MM.1S (cell line): ENCODE results near the gene ATP6AP1.

ENCODE experiments used
- EZH2phosphoT487 ChIP-seq: fragments of 300-600 bp; sonication (generic); IDR thresholded peaks from 2 replicates; pipeline ENCODE4 v1.6.1; 2018; ENCODE audit warnings: antibody characterized with exemption, low read length
- TF ChIP-seq, protein P1 (sequence below): fragments of 300-600 bp; sonication (generic); IDR thresholded peaks from 2 replicates; pipeline ENCODE4 v1.5.1; 2016; ENCODE audit warnings: antibody characterized with exemption, low read length, mixed read lengths

DNA sequence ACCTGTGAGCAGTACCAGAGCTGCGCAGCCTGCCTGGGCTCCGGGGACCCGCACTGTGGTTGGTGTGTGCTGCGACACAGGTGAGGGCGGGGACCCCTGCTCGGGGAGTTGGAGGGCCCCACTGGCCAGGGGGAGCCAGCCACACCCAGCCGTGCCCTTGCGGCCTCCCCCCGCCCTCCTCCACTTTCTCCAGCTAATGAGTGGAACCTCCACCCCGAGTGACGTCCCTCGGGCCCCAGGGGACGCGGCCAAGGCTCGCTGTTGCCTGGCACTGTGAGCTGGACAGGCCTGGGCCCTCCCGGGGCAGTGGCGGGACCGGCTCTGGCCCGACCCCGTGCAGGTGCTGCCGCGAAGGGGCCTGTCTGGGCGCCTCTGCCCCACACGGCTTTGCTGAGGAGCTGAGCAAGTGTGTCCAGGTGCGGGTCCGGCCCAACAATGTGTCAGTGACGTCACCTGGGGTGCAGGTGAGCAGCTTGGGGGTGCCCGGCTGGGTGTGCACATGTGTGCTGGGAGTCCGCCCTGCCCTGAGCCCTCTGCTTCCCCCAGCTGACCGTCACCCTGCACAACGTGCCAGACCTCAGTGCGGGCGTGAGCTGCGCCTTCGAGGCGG, 35.2 kb downstream of the ATP6AP1 start:
- TF ChIP-seq, protein P1, sequence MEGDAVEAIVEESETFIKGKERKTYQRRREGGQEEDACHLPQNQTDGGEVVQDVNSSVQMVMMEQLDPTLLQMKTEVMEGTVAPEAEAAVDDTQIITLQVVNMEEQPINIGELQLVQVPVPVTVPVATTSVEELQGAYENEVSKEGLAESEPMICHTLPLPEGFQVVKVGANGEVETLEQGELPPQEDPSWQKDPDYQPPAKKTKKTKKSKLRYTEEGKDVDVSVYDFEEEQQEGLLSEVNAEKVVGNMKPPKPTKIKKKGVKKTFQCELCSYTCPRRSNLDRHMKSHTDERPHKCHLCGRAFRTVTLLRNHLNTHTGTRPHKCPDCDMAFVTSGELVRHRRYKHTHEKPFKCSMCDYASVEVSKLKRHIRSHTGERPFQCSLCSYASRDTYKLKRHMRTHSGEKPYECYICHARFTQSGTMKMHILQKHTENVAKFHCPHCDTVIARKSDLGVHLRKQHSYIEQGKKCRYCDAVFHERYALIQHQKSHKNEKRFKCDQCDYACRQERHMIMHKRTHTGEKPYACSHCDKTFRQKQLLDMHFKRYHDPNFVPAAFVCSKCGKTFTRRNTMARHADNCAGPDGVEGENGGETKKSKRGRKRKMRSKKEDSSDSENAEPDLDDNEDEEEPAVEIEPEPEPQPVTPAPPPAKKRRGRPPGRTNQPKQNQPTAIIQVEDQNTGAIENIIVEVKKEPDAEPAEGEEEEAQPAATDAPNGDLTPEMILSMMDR = no peak
- no peak for TF ChIP-seq EZH2phosphoT487
